HEK293 (cell line): ENCODE measurements around the gene MOV10L1.

ENCODE experiments used
- ZNF324 ChIP-seq: fragments of 450-650 bp; formaldehyde crosslinking; IDR thresholded peaks from 2 replicates; pipeline ENCODE4 v1.5.1; 2016; ENCODE audit warnings: missing biosample characterization, missing genetic modification characterization
- TF ChIP-seq, protein P1 (sequence below): fragments of 450-650 bp; formaldehyde crosslinking; IDR thresholded peaks from 2 replicates; pipeline ENCODE4 v1.5.1; 2016; ENCODE audit warnings: missing biosample characterization, missing genetic modification characterization

DNA sequence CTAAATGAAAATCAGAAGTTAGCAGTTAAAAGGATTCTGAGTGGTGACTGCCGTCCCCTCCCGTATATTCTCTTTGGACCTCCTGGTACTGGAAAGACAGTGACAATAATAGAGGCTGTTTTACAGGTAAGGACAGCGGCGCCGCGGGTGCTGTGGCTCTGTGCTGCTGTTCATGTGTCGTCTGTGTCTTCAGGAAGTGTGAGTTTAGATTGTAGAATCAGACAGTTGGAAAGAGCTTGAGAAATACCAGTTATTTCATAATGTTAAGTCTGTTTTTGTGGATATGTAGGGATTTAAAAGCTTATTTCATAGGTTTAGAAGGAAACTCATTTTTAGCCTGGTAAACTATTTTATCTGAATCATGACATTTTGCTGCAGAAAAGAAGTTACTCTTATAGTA is 53.3 kb downstream of the MOV10L1 start:
- TF ChIP-seq, protein P1, sequence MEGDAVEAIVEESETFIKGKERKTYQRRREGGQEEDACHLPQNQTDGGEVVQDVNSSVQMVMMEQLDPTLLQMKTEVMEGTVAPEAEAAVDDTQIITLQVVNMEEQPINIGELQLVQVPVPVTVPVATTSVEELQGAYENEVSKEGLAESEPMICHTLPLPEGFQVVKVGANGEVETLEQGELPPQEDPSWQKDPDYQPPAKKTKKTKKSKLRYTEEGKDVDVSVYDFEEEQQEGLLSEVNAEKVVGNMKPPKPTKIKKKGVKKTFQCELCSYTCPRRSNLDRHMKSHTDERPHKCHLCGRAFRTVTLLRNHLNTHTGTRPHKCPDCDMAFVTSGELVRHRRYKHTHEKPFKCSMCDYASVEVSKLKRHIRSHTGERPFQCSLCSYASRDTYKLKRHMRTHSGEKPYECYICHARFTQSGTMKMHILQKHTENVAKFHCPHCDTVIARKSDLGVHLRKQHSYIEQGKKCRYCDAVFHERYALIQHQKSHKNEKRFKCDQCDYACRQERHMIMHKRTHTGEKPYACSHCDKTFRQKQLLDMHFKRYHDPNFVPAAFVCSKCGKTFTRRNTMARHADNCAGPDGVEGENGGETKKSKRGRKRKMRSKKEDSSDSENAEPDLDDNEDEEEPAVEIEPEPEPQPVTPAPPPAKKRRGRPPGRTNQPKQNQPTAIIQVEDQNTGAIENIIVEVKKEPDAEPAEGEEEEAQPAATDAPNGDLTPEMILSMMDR (tag by site-specific recombination), result no peak
- no peak for TF ChIP-seq ZNF324 (tag by site-specific recombination)
